Endothelial cell of umbilical vein (primary cell): ENCODE results near the gene VWA1. TPM values are rescaled to one million over a fixed set of nuclear protein-coding genes. Genes with fewer than 3 reads are reported as not detected.

Experiments
- BruUV-seq: library from RNA; stranded (reverse); fragments of 400-500 nt; replicated peaks from 2 replicates; lab custom pipeline; 2021; lab: Mats Ljungman, UMichigan
- CTCF ChIA-PET: fragments of 300-600, 350-600 bp; sonication (Branson Sonifier 250); formaldehyde crosslinking; loops from one replicate; lab custom pipeline; 2021; ENCODE audit warnings: antibody characterized with exemption, inconsistent platforms; lab: Charles Lee
- POLR2A ChIA-PET: fragments of 300-600, 350-600 bp; sonication (Branson Sonifier 250); formaldehyde crosslinking; loops from one replicate; lab custom pipeline; 2021; ENCODE audit warnings: antibody characterized with exemption, inconsistent platforms; lab: Charles Lee
- DNase-seq: peaks from one replicate; pipeline ENCODE4 v3.0.0-alpha.2; 2011; ENCODE audit warnings: low read depth, low spot score
- FAIRE-seq: peaks from 2 replicates; lab custom pipeline; 2011; peaks lifted over from hg19 to GRCh38; lab: Jason Lieb, UNC
- H2AFZ ChIP-seq: 2 replicates; pipeline ENCODE4 v1.6.0; 2012; ENCODE audit warnings: low read depth, low read length, control low read depth, inconsistent platforms
- H3K27ac ChIP-seq: 2 replicates; pipeline ENCODE4 v1.5.1; 2011; ENCODE audit warnings: low read depth, mild to moderate bottlenecking, control low read depth, low read length, moderate library complexity; ENCODE audit not compliant: insufficient read depth
- H3K27me3 ChIP-seq, 2 experiments: 2 replicates each; pipeline versions ENCODE4 v1.6.0 to v1.6.1; 2011; ENCODE audit warnings: low read length in 2 of 2, mixed read lengths in 1 of 2; ENCODE audit not compliant: control insufficient read depth in 2 of 2, insufficient read depth in 2 of 2
- H3K36me3 ChIP-seq, 2 experiments: 2 replicates in 1 of 2; 3 replicates in 1 of 2; pipeline ENCODE4 v1.5.1; 2011; ENCODE audit warnings: low read length in 2 of 2, mild to moderate bottlenecking in 1 of 2, moderate library complexity in 1 of 2; ENCODE audit not compliant: control insufficient read depth in 2 of 2, insufficient read depth in 2 of 2; ENCODE audit errors: extremely low read depth in 1 of 2
- H3K4me1 ChIP-seq: 3 replicates; pipeline ENCODE4 v1.5.1; 2011; ENCODE audit warnings: mild to moderate bottlenecking, low read length; ENCODE audit not compliant: control insufficient read depth, insufficient read depth; ENCODE audit errors: extremely low read depth
- H3K4me2 ChIP-seq: 2 replicates; pipeline ENCODE4 v1.6.1; 2011; ENCODE audit warnings: low read length, control low read depth, mixed read lengths; ENCODE audit not compliant: insufficient read depth
- H3K4me3 ChIP-seq, 3 experiments: fragments of 200-600 bp in 1 of 3; sonication (generic), shearing (Covaris generic) in 1 of 3; replicated peaks in 1 of 3; 2 replicates each; pipeline ENCODE4 v1.5.1; 2011 to 2016; ENCODE audit warnings: control low read depth in 3 of 3, low read length in 3 of 3, mild to moderate bottlenecking in 2 of 3, inconsistent platforms in 1 of 3, low read depth in 1 of 3, moderate library complexity in 1 of 3; ENCODE audit not compliant: insufficient read depth in 1 of 3
- H3K79me2 ChIP-seq: 2 replicates; pipeline ENCODE4 v1.6.0; 2012; ENCODE audit warnings: low read length, inconsistent platforms; ENCODE audit not compliant: control insufficient read depth, insufficient read depth
- H3K9ac ChIP-seq: replicated peaks from 2 replicates; pipeline ENCODE3; 2011; ENCODE audit warnings: low read length, control low read depth; ENCODE audit not compliant: insufficient read depth; ENCODE audit errors: extremely low read depth
- H3K9me1 ChIP-seq: replicated peaks from 3 replicates; pipeline ENCODE4 v1.6.0; 2011; ENCODE audit warnings: mild to moderate bottlenecking, low read length; ENCODE audit not compliant: control insufficient read depth, insufficient read depth; ENCODE audit errors: extremely low read depth
- H3K9me3 ChIP-seq: replicated peaks from 2 replicates; pipeline ENCODE4 v1.5.1; 2012; ENCODE audit warnings: low read length, inconsistent platforms; ENCODE audit not compliant: control insufficient read depth, insufficient read depth
- H4K20me1 ChIP-seq: replicated peaks from 2 replicates; pipeline ENCODE3; 2011; ENCODE audit warnings: mild to moderate bottlenecking, low read length; ENCODE audit not compliant: control insufficient read depth, insufficient read depth; ENCODE audit errors: extremely low read depth
- CTCF ChIP-seq, 2 donors: IDR thresholded peaks; 1 replicate in 1 of 2; 2 replicates in 1 of 2; pipeline ENCODE4 v1.5.1; 2011; ENCODE audit warnings: low read length in 2 of 2, mild to moderate bottlenecking in 2 of 2, moderate library complexity in 2 of 2, control low read depth in 1 of 2, inconsistent platforms in 1 of 2, low read depth in 1 of 2; ENCODE audit not compliant: insufficient read depth in 1 of 2; ENCODE audit errors: extremely low read depth in 1 of 2
- JUN ChIP-seq: IDR thresholded peaks from 2 replicates; pipeline ENCODE4 v1.6.1; 2011; ENCODE audit warnings: borderline replicate concordance, low read depth; ENCODE audit not compliant: insufficient read length, insufficient read depth
- MYC ChIP-seq: IDR thresholded peaks from one replicate; pipeline ENCODE4 v1.6.1; 2011; ENCODE audit warnings: mild to moderate bottlenecking, low read depth, low read length
- POLR2A ChIP-seq: IDR thresholded peaks from 2 replicates; pipeline ENCODE4 v1.6.1; 2012; ENCODE audit warnings: low read depth, mild to moderate bottlenecking, control low read depth, low read length
- POLR2AphosphoS5 ChIP-seq: IDR thresholded peaks from 2 replicates; pipeline ENCODE4 v1.6.1; 2012; ENCODE audit warnings: low read depth, mild to moderate bottlenecking, control low read depth, low read length, moderate library complexity; ENCODE audit not compliant: insufficient read depth
- dilution Hi-C: fragments of 300-500 bp; cut with MboI; formaldehyde crosslinking; loops from one replicate; pipeline ENCODE4 v1.15.0; 2019; ENCODE audit warnings: low sequenced_read_pairs; ENCODE audit not compliant: extremely low pct_ligation_motif_present
- intact Hi-C: fragments of 100-400 bp; cut with micrococcal nuclease; formaldehyde crosslinking; loops from one replicate; pipeline ENCODE4 v1.10.0; 2022
- polyA plus RNA-seq, 4 experiments: library from polyadenylated mRNA; depleted of rRNA in 3 of 4; stranded (reverse) in 3 of 4; unstranded in 1 of 4; fragments of >200 nt; gene quantifications; 2 replicates each; pipeline versions ENCODE4 v1.2.1 to v1.2.3, GENCODE V29; 2011 to 2012; ENCODE audit warnings: missing spikeins in 1 of 4
- total RNA-seq: library from RNA; stranded (reverse); gene quantifications from 2 replicates; pipeline ENCODE4 v1.2.3, GENCODE V29; 2021
- TF ChIP-seq, protein P1 (sequence below): IDR thresholded peaks from 2 replicates; pipeline ENCODE4 v1.6.1; 2011; ENCODE audit not compliant: insufficient read depth, insufficient read length

VWA1 gene
- total and polyA plus RNA-seq, 2 donors (not counting 3 experiments of a cell fraction or from before 2014, with no cell fraction given) = 2.0 to 6.1 TPM

GRCh38 chr1:1406821-1407635 lies 28.5 kb upstream of the VWA1 start, which contains the start of gene MRPL20:
Gene MRPL20 (minus strand): TSS chr1:1407293. CDS start chr1:1407217, 76 bp downstream.
- dilution Hi-C loops (no loop called here), intact Hi-C loops (loop anchor here (1.0 to 2.0 kb wide), 6 partner anchors 8 to 98 kb away; partner anchors contain the start of genes AURKAIP1 and CCNL2)
- Histone ChIP-seq H3K4me2 (peak within 1 kb of the TSS; percentile 77), H4K20me1 (no peaks in the 10 kb centered on the region), H3K9me3 (no peaks in the 10 kb centered on the region), H3K36me3 (peaks cover 9 to 13% of the 10 kb centered on the region in 2 experiments), H3K4me3 (peak within 1 kb of the TSS; percentile 73 to 87 (median 86)), H3K9me1 (no peaks in the 10 kb centered on the region), H3K9ac (peak within 1 kb of the TSS; percentile 86), H3K27ac (peak within 1 kb of the TSS; percentile 54), H3K79me2 (peaks cover 43% of the 10 kb centered on the region), H3K27me3 (no peaks in the 10 kb centered on the region), H2AFZ (peak within 1 kb of the TSS; percentile 67), H3K4me1 (peaks cover 11% of the 10 kb centered on the region)
- TSS peak; percentile 45 for BruUV-seq
- FAIRE-seq (peak; percentile 97), DNase-seq (peak; percentile 88)
- POLR2A ChIA-PET = interaction anchor here (1.1 to 1.4 kb wide), 3 partner anchors 8 to 32 kb away, joined by 4 to 6 read pairs (median 4); partner anchors contain the start of genes AURKAIP1 and CCNL2
- CTCF ChIA-PET = interaction anchor here (1.0 to 2.0 kb wide), 4 partner anchors 9 to 34 kb away, joined by 3 to 26 read pairs (median 4); partner anchors contain the start of gene ANKRD65
- TF ChIP-seq, protein P1, sequence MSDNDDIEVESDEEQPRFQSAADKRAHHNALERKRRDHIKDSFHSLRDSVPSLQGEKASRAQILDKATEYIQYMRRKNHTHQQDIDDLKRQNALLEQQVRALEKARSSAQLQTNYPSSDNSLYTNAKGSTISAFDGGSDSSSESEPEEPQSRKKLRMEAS = peak; percentile 68
- peak; percentile 97 for TF ChIP-seq POLR2AphosphoS5
- peak; percentile 89 for TF ChIP-seq POLR2A
- TF ChIP-seq CTCF (IDR thresholded peaks at IDR 0.05; ENCODE audit: extremely low read depth in 1 of 2, insufficient read depth in 1 of 2, low read depth in 1 of 2, low read length in 2 of 2) = no peak
- TF ChIP-seq JUN = no peak
- TF ChIP-seq MYC = peak; percentile 90
